HFFc6 (cell line): Measurements from ENCODE around the gene UQCRC2. TPM values are rescaled to one million over a fixed set of nuclear protein-coding genes. Genes with fewer than 3 reads are reported as not detected.

Experiments
- DNase-seq: peaks from one replicate; pipeline ENCODE4 v3.0.0-alpha.2; 2018
- H3K27ac Mint-ChIP-seq: 2 replicates; pipeline ENCODE4 v1.8.0; 2020; ENCODE audit warnings: mild to moderate bottlenecking, mixed read lengths
- H3K27me3 Mint-ChIP-seq: 2 replicates; pipeline ENCODE4 v1.8.0; 2021; ENCODE audit warnings: mild to moderate bottlenecking, moderate library complexity, mixed read lengths; ENCODE audit not compliant: insufficient read depth
- H3K36me3 Mint-ChIP-seq: 2 replicates; pipeline ENCODE4 v1.8.0; 2021; ENCODE audit warnings: low read depth, mixed read lengths
- H3K4me1 Mint-ChIP-seq: 2 replicates; pipeline ENCODE4 v1.8.0; 2020; ENCODE audit warnings: low read depth, mixed read lengths
- H3K4me3 Mint-ChIP-seq: 2 replicates; pipeline ENCODE4 v1.8.0; 2020; ENCODE audit warnings: mild to moderate bottlenecking, moderate library complexity, mixed read lengths
- H3K9me3 Mint-ChIP-seq: 2 replicates; pipeline ENCODE4 v1.8.0; 2020; ENCODE audit warnings: mild to moderate bottlenecking, mixed read lengths
- CTCF ChIP-seq: fragments of 200-600 bp; sonication (generic); IDR thresholded peaks from 2 replicates; pipeline ENCODE4 v1.5.0; 2021; ENCODE audit warnings: antibody characterized with exemption, mild to moderate bottlenecking
- total RNA-seq, 6 experiments: library from RNA; stranded (reverse); fragmentation: NEBNext Ultra II Directional; extraction: Animal tissue kit (Norgen Biotek cat#: 25700); gene quantifications; 2 replicates in 1 of 6; 3 replicates in 5 of 6; pipeline ENCODE4 v1.2.3, GENCODE V29; 2021

UQCRC2 gene
- total RNA-seq, 6 experiments from 2014 or later, result 169 to 187 (median 173) TPM

GRCh38 chr16:21943571-21943970 is 9.6 kb upstream of the UQCRC2 start:
- no peak overlapping the region for H3K27ac Mint-ChIP-seq
- no peaks in the 10 kb centered on the region for H3K36me3 Mint-ChIP-seq
- H3K4me1 Mint-ChIP-seq, result no peaks in the 10 kb centered on the region
- DNase-seq, result no peak
- H3K9me3 Mint-ChIP-seq, result no peaks in the 10 kb centered on the region
- no peak for TF ChIP-seq CTCF
- no peak overlapping the region for H3K4me3 Mint-ChIP-seq
- H3K27me3 Mint-ChIP-seq, result peaks cover 18% of the 10 kb centered on the region

- Mint-ChIP-seq H3K9me3 (no peaks in the 10 kb centered on the region), H3K4me1 (peaks cover 12% of the 10 kb centered on the region), H3K4me3 (no peak overlapping the region), H3K27me3 (peaks cover 6% of the 10 kb centered on the region), H3K27ac (no peak overlapping the region), H3K36me3 (no peaks in the 10 kb centered on the region)
- DNase-seq, result no peak
- no peak for TF ChIP-seq CTCF
Measured at GRCh38 chr16:21946889-21947635, 6.1 kb upstream of the UQCRC2 start.

- Mint-ChIP-seq H3K27ac (no peak overlapping the region), H3K4me3 (no peak overlapping the region), H3K27me3 (peaks cover 6% of the 10 kb centered on the region), H3K36me3 (peaks cover 13% of the 10 kb centered on the region), H3K4me1 (peaks cover 22% of the 10 kb centered on the region), H3K9me3 (no peaks in the 10 kb centered on the region)
- no peak for DNase-seq
- no peak for TF ChIP-seq CTCF
Measured at GRCh38 chr16:21949713-21950260, 3.4 kb upstream of the UQCRC2 start.

GRCh38 chr16:21950782-21951521 is 2.2 kb upstream of the UQCRC2 start:
- peaks cover 22% of the 10 kb centered on the region for H3K4me1 Mint-ChIP-seq
- H3K27me3 Mint-ChIP-seq, result peaks cover 4% of the 10 kb centered on the region
- TF ChIP-seq CTCF, result peak; percentile 75
- peaks cover 13% of the 10 kb centered on the region for H3K36me3 Mint-ChIP-seq
- H3K4me3 Mint-ChIP-seq, result peak overlapping the region; percentile 72
- peak overlapping the region; percentile 5; the same call in 1 of the 2 replicates for H3K27ac Mint-ChIP-seq
- DNase-seq, result peak; percentile 22
- H3K9me3 Mint-ChIP-seq, result no peaks in the 10 kb centered on the region

- H3K4me1 Mint-ChIP-seq, result peaks cover 22% of the 10 kb centered on the region
- peaks cover 3% of the 10 kb centered on the region for H3K27me3 Mint-ChIP-seq
- DNase-seq, result peak; percentile 52
- H3K36me3 Mint-ChIP-seq, result peaks cover 13% of the 10 kb centered on the region
- H3K27ac Mint-ChIP-seq, result peak overlapping the region; percentile 99
- TF ChIP-seq CTCF, result no peak
- peak overlapping the region; percentile 100 for H3K4me3 Mint-ChIP-seq
- no peaks in the 10 kb centered on the region for H3K9me3 Mint-ChIP-seq
Measured at GRCh38 chr16:21952040-21952792, 945 bp upstream of the UQCRC2 start.
